ENCODE data around the gene SMARCA2. TPM values are rescaled to one million over a fixed set of nuclear protein-coding genes. Genes with fewer than 3 reads are reported as not detected.

Gene SMARCA2
- total RNA-seq, 4 donors from 2014 or later: 84.8 to 164 (median 91.6) TPM

DNA sequence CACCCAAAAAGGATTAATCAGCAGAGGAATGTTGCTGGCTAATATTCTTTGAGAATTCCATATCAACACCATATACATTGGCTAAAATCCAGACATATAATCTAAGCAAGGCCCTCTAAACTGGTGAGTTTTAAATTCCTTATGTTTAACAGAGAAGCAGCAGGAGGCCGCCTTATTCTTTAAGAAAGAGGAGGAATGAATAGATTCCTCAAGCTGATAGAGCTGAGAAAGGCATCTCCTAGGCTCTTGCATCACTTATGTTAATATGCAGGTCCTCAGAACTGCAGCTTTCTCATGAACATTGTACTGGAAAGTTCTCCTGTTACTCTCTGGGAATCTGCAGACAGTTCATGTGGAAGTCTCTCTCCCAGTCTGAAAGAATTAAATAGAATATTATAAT, 20.1 kb upstream of the SMARCA2 start:
- DNase-seq (ENCODE audit: low spot score): no peak
- no peak for ATAC-seq (ENCODE audit: low FRiP score)
- TF ChIP-seq, protein P1, sequence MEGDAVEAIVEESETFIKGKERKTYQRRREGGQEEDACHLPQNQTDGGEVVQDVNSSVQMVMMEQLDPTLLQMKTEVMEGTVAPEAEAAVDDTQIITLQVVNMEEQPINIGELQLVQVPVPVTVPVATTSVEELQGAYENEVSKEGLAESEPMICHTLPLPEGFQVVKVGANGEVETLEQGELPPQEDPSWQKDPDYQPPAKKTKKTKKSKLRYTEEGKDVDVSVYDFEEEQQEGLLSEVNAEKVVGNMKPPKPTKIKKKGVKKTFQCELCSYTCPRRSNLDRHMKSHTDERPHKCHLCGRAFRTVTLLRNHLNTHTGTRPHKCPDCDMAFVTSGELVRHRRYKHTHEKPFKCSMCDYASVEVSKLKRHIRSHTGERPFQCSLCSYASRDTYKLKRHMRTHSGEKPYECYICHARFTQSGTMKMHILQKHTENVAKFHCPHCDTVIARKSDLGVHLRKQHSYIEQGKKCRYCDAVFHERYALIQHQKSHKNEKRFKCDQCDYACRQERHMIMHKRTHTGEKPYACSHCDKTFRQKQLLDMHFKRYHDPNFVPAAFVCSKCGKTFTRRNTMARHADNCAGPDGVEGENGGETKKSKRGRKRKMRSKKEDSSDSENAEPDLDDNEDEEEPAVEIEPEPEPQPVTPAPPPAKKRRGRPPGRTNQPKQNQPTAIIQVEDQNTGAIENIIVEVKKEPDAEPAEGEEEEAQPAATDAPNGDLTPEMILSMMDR (IDR thresholded peaks at IDR 0.05): no peak

DNA sequence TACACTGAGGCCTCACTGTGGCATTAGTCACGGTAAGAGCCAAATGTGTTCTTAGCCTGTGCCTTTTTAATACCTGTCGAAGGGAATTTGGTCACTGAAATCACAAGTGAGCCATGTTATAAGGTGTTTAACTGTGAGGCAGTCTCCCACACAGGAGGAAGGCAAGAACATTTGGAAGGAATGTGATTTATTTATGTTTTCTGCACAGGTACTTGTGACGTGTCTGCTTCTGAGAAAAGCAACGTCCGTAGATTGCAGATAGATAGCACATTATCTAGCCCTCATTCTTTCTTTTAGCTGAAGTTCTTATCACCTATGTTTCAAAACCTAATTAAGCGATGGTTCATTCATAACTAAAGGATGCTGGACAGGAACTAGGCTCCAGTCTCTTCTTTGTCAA, 19.0 kb upstream of the SMARCA2 start:
- DNase-seq (ENCODE audit: low spot score) (no peak), ATAC-seq (ENCODE audit: low FRiP score) (no peak)
- TF ChIP-seq, protein P1 (IDR thresholded peaks at IDR 0.05): no peak

DNA sequence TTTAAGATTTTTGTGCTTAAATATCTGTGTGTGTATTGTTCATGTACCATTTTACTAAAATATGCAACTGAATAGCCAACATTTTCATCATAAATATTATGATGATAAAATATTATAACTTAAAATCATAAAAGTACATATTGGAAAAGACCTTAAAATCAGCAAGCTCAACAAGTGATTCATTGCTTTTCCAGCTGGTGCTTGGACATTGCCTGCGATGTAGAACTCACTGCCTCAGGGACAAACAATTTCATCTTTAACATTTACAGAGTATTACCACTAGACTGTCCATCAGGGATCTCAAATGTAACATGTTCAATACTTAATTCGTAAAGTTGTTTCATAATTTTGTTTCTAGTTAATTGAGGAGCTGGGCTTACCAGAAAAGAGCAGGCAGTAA, 17.5 kb upstream of the SMARCA2 start:
- ATAC-seq (ENCODE audit: low FRiP score): no peak
- DNase-seq (ENCODE audit: low spot score): no peak
- TF ChIP-seq, protein P1 (IDR thresholded peaks at IDR 0.05): no peak

DNA sequence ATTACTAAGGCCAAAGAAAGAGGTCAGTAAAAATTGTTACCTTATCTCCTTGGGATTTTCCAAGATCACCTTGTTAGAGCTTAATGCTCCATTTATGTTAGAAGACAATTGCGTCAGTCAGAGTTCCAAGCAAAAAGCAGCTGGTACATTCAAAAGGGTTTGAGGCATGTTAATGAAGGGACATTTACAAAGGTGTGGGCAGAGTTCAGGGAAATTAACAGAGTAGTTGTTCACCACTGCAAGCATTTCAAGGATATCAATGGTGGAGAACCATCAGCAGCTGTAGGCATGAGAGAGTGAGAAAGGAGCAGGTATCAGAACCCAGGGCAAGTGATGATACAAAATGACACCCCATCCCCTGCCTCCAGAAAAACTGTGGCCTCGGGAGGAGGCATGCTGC, 17.0 kb upstream of the SMARCA2 start:
- no peak for ATAC-seq (ENCODE audit: low FRiP score)
- TF ChIP-seq, protein P1 (IDR thresholded peaks at IDR 0.05): no peak
- no peak for DNase-seq (ENCODE audit: low spot score)

DNA sequence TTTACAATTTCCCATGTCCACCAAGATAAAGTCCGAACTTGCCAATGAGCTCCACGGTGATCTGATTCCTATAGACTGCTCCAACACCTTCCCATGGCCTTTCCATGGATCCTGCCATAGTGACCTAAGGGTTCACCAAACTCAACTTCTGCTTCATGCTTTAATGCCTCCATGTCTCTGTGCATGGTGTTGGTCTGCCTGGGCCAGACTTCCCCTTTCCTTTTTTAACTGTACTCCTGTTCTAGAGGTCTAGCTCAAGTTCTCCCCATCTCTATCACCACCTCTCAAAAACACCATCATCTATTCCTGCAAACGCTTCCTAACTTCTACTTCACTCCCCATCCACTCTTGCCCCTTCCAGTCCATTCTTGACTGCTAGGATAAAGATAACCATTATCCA, 14.8 kb upstream of the SMARCA2 start:
- TF ChIP-seq, protein P1 (IDR thresholded peaks at IDR 0.05): no peak
- no peak for ATAC-seq (ENCODE audit: low FRiP score)
- no peak for DNase-seq (ENCODE audit: low spot score)

DNA sequence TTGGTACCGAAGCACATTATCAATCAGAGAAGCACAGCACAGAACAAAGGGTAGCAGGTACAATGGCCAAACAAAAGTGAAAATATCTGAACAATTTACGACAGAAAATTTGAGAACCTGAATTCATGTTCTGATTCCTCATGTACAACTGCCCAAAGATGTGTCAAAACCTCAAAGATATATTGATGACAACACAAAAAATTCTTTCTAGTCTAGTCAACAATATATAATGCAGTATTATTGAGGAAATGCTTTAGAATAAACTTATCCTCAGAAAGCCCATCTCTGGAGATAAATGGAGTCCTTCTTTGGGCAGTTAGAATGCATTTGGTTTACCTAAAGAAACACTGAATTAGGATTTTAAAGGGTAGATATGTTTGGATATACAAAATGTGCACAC, 6.8 kb upstream of the SMARCA2 start:
- ATAC-seq (ENCODE audit: low FRiP score): no peak
- TF ChIP-seq, protein P1 (IDR thresholded peaks at IDR 0.05): no peak
- DNase-seq (ENCODE audit: low spot score): no peak

DNA sequence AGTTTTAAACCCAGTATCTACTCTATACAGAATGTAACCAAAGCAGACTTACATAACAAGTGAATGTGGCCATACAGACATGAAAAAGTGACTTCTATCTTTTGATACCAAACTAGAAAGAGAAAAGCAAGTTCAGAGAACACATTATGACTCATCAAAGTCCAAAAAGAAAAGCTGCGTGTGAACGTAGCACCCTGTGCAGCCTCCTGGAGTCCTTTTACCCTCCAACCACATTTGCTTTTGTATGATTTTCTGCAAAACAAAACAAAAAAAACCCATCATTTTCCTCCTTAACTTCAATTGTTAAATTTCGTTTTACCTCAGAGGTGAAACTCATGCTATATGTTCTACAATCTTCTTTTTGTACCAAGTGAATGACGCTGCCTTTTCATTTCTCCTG, 2.8 kb upstream of the SMARCA2 start:
- ATAC-seq (ENCODE audit: low FRiP score): no peak
- TF ChIP-seq, protein P1 (IDR thresholded peaks at IDR 0.05): no peak
- no peak for DNase-seq (ENCODE audit: low spot score)

All from omental fat pad (tissue), 4 donors.